Breast epithelium (tissue), 3 donors: Measurements from ENCODE around the gene NOS1AP.

Experiments
- POLR2A ChIP-seq: fragments of 450-650 bp; IDR thresholded peaks from one replicate; pipeline ENCODE4 v1.6.1; 2016; ENCODE audit warnings: antibody characterized with exemption, mild to moderate bottlenecking, moderate library complexity
- TF ChIP-seq, protein P1 (sequence below), 3 donors: fragments of 450-650 bp; IDR thresholded peaks; one replicate each; pipeline ENCODE4 v1.5.1; 2016 to 2017; ENCODE audit warnings: antibody characterized with exemption in 3 of 3, mild to moderate bottlenecking in 3 of 3, moderate library complexity in 3 of 3

DNA sequence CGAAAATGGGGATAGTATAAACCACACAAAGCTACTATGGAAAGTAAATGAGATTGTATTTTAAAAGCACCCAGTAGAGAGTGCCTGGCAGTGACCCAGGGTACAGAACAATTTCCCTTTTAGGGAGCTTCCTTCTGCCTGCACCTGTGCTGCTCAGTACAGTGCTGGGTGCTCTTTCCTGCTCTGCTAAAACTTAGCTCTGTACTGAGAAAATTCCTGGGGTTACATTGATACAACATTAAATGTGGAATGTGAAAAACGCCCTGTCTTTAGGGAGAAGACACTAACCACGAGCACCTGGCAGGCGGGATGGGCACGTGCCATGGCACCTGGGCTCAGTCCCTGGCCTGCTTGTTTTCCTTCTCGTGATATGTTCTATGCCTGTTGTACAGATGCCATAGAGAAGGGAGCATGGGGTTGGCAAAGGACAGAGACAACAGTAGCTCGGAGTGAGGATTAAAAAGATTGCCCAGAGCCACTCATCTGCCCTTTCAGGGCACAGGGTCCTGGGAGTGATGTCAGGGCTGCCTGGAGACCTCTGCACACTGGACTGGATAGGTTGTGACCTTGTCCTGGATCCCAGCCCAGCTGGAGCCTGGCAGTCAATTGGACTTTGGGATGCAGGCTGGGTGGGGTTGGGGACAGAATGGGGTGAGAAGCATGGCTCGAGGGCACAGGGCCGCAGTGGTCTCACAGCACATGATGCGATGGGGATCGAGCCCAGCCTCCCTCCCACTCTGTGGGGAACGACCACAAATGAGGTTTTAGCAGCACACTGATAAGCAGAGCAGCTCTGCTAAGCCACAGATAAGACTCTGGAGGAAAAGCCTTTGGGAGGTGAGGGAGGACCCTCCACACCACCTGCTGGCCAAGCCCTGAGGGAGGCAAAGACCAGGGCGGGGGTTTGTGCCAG is 302.9 kb downstream of the NOS1AP start:
- TF ChIP-seq, protein P1, sequence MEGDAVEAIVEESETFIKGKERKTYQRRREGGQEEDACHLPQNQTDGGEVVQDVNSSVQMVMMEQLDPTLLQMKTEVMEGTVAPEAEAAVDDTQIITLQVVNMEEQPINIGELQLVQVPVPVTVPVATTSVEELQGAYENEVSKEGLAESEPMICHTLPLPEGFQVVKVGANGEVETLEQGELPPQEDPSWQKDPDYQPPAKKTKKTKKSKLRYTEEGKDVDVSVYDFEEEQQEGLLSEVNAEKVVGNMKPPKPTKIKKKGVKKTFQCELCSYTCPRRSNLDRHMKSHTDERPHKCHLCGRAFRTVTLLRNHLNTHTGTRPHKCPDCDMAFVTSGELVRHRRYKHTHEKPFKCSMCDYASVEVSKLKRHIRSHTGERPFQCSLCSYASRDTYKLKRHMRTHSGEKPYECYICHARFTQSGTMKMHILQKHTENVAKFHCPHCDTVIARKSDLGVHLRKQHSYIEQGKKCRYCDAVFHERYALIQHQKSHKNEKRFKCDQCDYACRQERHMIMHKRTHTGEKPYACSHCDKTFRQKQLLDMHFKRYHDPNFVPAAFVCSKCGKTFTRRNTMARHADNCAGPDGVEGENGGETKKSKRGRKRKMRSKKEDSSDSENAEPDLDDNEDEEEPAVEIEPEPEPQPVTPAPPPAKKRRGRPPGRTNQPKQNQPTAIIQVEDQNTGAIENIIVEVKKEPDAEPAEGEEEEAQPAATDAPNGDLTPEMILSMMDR (IDR thresholded peaks at IDR 0.05), result no peak
- no peak for TF ChIP-seq POLR2A
